Tibial nerve (tissue), 4 donors: Measurements from ENCODE around the gene KDM4C. TPM values are rescaled to one million over a fixed set of nuclear protein-coding genes. Genes with fewer than 3 reads are reported as not detected.

ENCODE experiments used
- DNase-seq, 2 donors: peaks; one replicate each; pipeline ENCODE4 v3.0.0-alpha.2; 2019; ENCODE audit warnings: low spot score in 2 of 2
- H3K27ac ChIP-seq, 4 donors: fragments of 200-600 bp; sonication (generic) in 3 of 4; one replicate each; pipeline ENCODE4 v1.5.1; 2017 to 2019; ENCODE audit warnings: mild to moderate bottlenecking in 1 of 4
- H3K27me3 ChIP-seq, 2 donors: fragments of 200-600 bp; sonication (generic) in 1 of 2; one replicate each; pipeline versions ENCODE4 v1.5.1 to v1.6.0; 2017 to 2019
- H3K36me3 ChIP-seq, 3 donors: fragments of 200-600 bp; sonication (generic); one replicate each; pipeline ENCODE4 v1.5.1; 2018 to 2019
- H3K4me1 ChIP-seq, 4 donors: fragments of 200-600 bp; sonication (generic) in 3 of 4; one replicate each; pipeline ENCODE4 v1.5.1; 2017 to 2019
- H3K4me3 ChIP-seq, 4 donors: fragments of 200-600 bp; sonication (generic) in 3 of 4; one replicate each; pipeline ENCODE4 v1.5.1; 2017 to 2019; ENCODE audit warnings: mild to moderate bottlenecking in 1 of 4, moderate library complexity in 1 of 4
- H3K9me3 ChIP-seq, 4 donors: fragments of 200-600 bp; sonication (generic) in 3 of 4; one replicate each; pipeline ENCODE4 v1.5.1; 2017 to 2019
- EP300 ChIP-seq, 2 donors: sonication (generic); formaldehyde crosslinking; IDR thresholded peaks; one replicate each; pipeline ENCODE4 v1.6.1; 2017; ENCODE audit warnings: antibody characterized with exemption in 2 of 2, mild to moderate bottlenecking in 1 of 2
- POLR2A ChIP-seq, 2 donors: fragments of 450-650 bp; IDR thresholded peaks; one replicate each; pipeline ENCODE4 v1.6.1; 2017; ENCODE audit warnings: antibody characterized with exemption in 2 of 2, mild to moderate bottlenecking in 2 of 2, moderate library complexity in 2 of 2
- WGBS, 2 donors: methylation state at CpG; one replicate each; pipeline ENCODE4 v1.1.5; 2018; 5-methylcytosine and 5-hydroxymethylcytosine counted together
- total RNA-seq, 4 donors: library from RNA; depleted of rRNA; stranded (reverse); fragments of >200 nt; gene quantifications; one replicate each; pipeline ENCODE4 v1.1.0, GENCODE V29; 2016
- TF ChIP-seq, protein P1 (sequence below), 5 experiments: fragments of 200-600 bp in 3 of 5; fragments of 450-650 bp in 2 of 5; sonication (generic) in 3 of 5; IDR thresholded peaks; one replicate each; pipeline ENCODE4 v1.5.1; 2016 to 2019; ENCODE audit warnings: antibody characterized with exemption in 5 of 5, mild to moderate bottlenecking in 3 of 5, moderate library complexity in 2 of 5

The KDM4C gene
- total RNA-seq, 4 donors from 2014 or later, result 27.8 to 47.7 (median 38.1) TPM

DNA sequence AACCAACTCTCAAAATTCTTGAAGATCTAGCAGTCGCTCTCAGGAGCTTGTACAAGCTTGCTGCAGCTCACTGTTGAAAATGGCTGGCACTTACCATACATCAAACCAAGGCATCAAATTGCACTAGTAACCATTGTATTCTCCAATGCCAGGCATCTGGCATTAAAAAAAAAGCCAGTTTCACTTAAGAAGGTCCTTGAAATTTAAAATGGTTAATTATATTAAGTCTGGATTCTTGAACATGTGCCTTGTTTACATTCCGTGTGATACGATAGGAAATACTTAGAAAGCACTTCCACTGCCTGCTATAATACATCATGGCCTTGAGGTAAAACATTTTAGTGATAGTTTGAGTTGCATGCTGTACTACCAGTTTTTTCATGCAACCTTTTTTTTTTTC lies 300.7 kb downstream of the KDM4C start:
- Histone ChIP-seq H3K9me3 (no peaks in the 10 kb centered on the region), H3K36me3 (peaks cover 0 to 22% (median 0%) of the 10 kb centered on the region in 3 donors), H3K27me3 (no peaks in the 10 kb centered on the region), H3K4me3 (no peak overlapping the region), H3K27ac (no peak overlapping the region), H3K4me1 (peaks cover 0 to 3% (median 0%) of the 10 kb centered on the region in 4 donors)
- 79 to 84% methylated on average over 3 of the region's 3 CpGs for WGBS, 2 donors
- TF ChIP-seq EP300 (IDR thresholded peaks at IDR 0.05), result no peak
- TF ChIP-seq, protein P1, sequence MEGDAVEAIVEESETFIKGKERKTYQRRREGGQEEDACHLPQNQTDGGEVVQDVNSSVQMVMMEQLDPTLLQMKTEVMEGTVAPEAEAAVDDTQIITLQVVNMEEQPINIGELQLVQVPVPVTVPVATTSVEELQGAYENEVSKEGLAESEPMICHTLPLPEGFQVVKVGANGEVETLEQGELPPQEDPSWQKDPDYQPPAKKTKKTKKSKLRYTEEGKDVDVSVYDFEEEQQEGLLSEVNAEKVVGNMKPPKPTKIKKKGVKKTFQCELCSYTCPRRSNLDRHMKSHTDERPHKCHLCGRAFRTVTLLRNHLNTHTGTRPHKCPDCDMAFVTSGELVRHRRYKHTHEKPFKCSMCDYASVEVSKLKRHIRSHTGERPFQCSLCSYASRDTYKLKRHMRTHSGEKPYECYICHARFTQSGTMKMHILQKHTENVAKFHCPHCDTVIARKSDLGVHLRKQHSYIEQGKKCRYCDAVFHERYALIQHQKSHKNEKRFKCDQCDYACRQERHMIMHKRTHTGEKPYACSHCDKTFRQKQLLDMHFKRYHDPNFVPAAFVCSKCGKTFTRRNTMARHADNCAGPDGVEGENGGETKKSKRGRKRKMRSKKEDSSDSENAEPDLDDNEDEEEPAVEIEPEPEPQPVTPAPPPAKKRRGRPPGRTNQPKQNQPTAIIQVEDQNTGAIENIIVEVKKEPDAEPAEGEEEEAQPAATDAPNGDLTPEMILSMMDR (IDR thresholded peaks at IDR 0.05), result no peak
- TF ChIP-seq POLR2A (IDR thresholded peaks at IDR 0.05), result no peak
- no peak for DNase-seq

DNA sequence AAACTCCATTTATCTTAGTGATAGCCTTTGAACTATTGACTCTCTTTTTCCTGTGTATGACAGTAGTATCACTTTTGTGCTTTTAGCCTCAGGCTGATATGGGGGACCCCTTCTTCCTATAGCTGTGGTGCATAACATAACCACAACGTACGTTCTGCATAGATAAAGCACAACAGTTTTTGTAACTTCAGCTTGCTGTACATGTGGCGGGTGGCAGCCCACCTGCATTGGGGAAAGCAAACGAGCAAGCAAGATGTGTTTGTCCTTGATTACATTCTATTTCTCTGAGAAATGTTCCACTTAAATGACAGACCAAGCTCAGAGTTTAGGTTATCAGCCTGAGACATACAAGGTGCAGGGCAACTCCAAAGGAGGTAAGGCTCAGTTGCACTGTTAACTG lies 309.4 kb downstream of the KDM4C start:
- DNase-seq, result no peak
- H3K27ac ChIP-seq, result no peak overlapping the region
- H3K27me3 ChIP-seq, result no peaks in the 10 kb centered on the region
- WGBS, 2 donors, result 72 to 76% methylated on average over 4 of the region's 4 CpGs
- peaks cover 0 to 3% (median 0%) of the 10 kb centered on the region in 3 donors for H3K36me3 ChIP-seq
- peaks cover 0 to 5% (median 0%) of the 10 kb centered on the region in 4 donors for H3K4me1 ChIP-seq
- TF ChIP-seq POLR2A (IDR thresholded peaks at IDR 0.05) (no peak), EP300 (IDR thresholded peaks at IDR 0.05) (no peak)
- TF ChIP-seq, protein P1 (IDR thresholded peaks at IDR 0.05), result no peak
- H3K9me3 ChIP-seq, result no peaks in the 10 kb centered on the region
- H3K4me3 ChIP-seq, result no peak overlapping the region

DNA sequence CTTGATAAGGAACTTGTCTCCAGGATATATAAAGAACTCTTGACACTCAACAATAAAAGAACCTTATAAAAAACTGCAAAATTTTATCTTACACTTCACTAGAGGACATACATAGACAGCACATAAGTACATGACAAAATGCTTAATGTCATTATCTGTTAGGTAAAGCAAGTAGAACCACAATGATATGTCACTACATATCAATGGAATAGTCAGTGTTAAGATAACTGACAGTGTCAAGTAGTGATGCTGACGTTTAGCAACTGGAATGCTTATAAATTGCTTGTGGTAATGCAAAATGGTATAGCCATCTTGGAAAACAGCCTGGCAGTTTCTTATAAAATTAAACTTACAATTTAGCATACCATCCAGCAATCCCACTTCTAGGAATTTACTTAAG lies 314.1 kb downstream of the KDM4C start:
- Histone ChIP-seq H3K4me1 (no peaks in the 10 kb centered on the region), H3K4me3 (no peak overlapping the region), H3K9me3 (no peaks in the 10 kb centered on the region), H3K36me3 (peaks cover 0 to 13% (median 0%) of the 10 kb centered on the region in 3 donors), H3K27me3 (no peaks in the 10 kb centered on the region), H3K27ac (no peak overlapping the region)
- no peak for DNase-seq
- TF ChIP-seq EP300 (IDR thresholded peaks at IDR 0.05) (no peak), POLR2A (IDR thresholded peaks at IDR 0.05) (no peak)
- TF ChIP-seq, protein P1 (IDR thresholded peaks at IDR 0.05), result no peak
- 85 to 86% methylated on average over 1 of the region's 1 CpG for WGBS, 2 donors

DNA sequence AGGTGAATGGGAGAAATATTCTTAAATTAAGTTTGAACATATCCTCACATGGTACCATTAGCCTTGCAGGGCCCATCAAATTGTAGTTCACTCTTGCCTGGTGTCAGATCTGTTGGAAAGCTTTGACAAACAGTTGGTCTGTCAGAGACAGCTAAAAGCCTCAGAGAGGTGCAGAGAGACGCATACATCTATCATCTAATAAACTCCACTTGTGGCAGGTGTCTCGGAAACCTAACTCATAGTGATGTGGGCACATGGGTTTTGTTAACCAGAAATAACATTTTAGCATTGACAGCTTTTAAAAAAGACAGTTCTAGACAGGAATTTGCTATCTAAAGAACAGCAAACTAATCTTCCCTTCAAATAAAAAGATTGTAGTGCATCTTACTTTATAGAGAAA lies 315.9 kb downstream of the KDM4C start:
- 96 to 98% methylated on average over 2 of the region's 2 CpGs for WGBS, 2 donors

DNA sequence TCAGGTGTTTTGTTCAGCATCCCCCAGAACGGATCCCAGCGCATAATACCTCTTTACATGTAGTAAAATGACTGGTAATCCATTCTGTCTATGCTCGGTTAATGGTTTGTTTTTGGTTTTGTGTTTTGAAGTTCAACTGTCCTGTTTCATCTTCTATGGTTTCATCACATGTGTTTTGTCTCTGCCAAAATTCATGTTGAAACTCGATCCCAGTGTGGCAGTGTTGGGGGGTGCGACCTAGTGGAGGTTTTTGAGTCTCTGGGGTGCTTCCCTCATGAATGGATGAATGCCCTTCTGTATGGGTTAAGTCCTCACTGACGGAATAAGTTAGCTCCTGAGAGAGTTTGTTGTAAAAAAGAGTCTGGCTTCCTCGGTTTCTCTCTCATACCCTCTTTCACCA lies 317.4 kb downstream of the KDM4C start:
- H3K36me3 ChIP-seq, result peaks cover 0 to 27% (median 0%) of the 10 kb centered on the region in 3 donors
- H3K4me3 ChIP-seq, result no peak overlapping the region
- H3K4me1 ChIP-seq, result no peaks in the 10 kb centered on the region
- no peak for DNase-seq
- H3K27ac ChIP-seq, result no peak overlapping the region
- 80 to 81% methylated on average over 7 of the region's 7 CpGs for WGBS, 2 donors
- TF ChIP-seq POLR2A (IDR thresholded peaks at IDR 0.05) (no peak), EP300 (IDR thresholded peaks at IDR 0.05) (no peak)
- TF ChIP-seq, protein P1 (IDR thresholded peaks at IDR 0.05), result no peak
- no peaks in the 10 kb centered on the region for H3K27me3 ChIP-seq
- H3K9me3 ChIP-seq, result no peaks in the 10 kb centered on the region

More for the DNA sequence above, 315.9 kb downstream of the KDM4C start:
- H3K27ac ChIP-seq, result no peak overlapping the region
- no peak overlapping the region for H3K4me3 ChIP-seq
- H3K27me3 ChIP-seq, result no peaks in the 10 kb centered on the region
- H3K9me3 ChIP-seq, result no peaks in the 10 kb centered on the region
- no peak for DNase-seq
- peaks cover 0 to 22% (median 0%) of the 10 kb centered on the region in 3 donors for H3K36me3 ChIP-seq
- TF ChIP-seq POLR2A (IDR thresholded peaks at IDR 0.05) (no peak), EP300 (IDR thresholded peaks at IDR 0.05) (no peak)
- TF ChIP-seq, protein P1 (IDR thresholded peaks at IDR 0.05), result no peak
- no peaks in the 10 kb centered on the region for H3K4me1 ChIP-seq
